Measurements from ENCODE around the gene GSX1. TPM values are rescaled to one million over a fixed set of nuclear protein-coding genes. Genes with fewer than 3 reads are reported as not detected.

The GSX1 gene
- total RNA-seq, 1 donor from 2014 or later, result not detected

DNA sequence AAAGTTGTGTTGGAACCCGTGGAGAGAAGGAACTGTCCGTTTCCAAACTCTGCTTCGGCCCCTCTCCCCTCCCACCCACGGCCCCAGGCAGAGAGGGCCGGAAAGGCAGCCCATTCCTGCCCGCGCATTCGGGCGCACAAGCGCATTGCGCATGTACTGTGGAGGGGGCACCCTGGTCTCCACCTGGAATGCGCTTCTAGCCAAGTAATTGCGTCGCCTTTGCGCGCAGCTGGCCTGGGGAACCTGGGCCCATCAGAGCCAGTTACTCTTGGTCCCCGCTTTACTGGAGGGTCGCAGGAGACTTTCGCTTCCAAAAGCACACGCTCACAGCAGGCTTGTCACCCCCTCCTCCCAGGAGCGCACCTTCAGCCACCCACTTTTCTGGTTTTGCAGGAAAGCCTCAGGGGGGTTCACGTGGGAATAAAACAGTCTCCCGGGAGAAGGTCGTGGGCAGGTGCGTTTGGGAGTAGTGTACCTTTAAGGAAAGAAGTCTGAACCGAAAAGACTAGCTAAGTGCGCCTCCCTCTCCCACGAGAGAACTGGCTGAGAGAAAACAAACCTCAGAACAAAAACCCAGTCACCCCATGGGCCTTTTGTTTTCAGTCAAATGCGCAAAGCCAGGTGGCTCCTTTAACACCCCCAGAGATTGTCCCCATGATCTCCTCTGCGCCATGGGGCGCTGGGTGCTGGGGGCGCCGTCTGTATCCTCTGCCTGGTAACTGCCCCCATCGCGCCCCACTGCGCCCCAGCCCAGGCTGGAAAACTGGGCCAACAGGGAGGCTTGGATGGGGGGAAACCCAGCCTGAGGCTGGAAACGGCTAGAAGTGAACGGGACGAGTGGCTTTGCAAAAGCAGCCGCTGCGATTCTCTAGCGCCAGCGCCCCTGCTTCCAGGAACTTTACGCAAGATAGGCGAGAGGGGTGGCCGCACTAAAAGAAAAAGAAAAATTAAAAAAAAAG is 28.5 kb downstream of the GSX1 start:
- Histone ChIP-seq H3K79me2 (ENCODE audit: insufficient read depth, low read length) (no peaks in the 10 kb centered on the region), H3K9ac (ENCODE audit: low read length) (no peak overlapping the region), H4K20me1 (ENCODE audit: insufficient read depth, low read length) (no peaks in the 10 kb centered on the region), H3K9me3 (ENCODE audit: insufficient read depth, low read depth, low read length) (no peaks in the 10 kb centered on the region), H2AFZ (ENCODE audit: low read depth, low read length) (no peak overlapping the region), H3K4me1 (ENCODE audit: insufficient read depth, low read length) (no peaks in the 10 kb centered on the region), H3K27ac (ENCODE audit: low read depth, low read length) (no peak overlapping the region), H3K4me3 (ENCODE audit: insufficient read depth, low read depth, low read length) (no peak overlapping the region), H3K36me3 (ENCODE audit: insufficient read depth, low read length) (no peaks in the 10 kb centered on the region), H3K4me2 (ENCODE audit: low read length) (no peak overlapping the region), H3K27me3 (ENCODE audit: insufficient read depth, low read length) (peaks cover 57% of the 10 kb centered on the region)
- Mint-ChIP-seq H3K27ac (ENCODE audit: unreplicated experiment) (no peak overlapping the region), H3K27me3 (ENCODE audit: low read depth, unreplicated experiment) (peaks cover 96% of the 10 kb centered on the region), H3K4me1 (ENCODE audit: low read depth, unreplicated experiment) (no peaks in the 10 kb centered on the region), H3K36me3 (ENCODE audit: low read depth, unreplicated experiment) (no peaks in the 10 kb centered on the region), H3K4me3 (ENCODE audit: unreplicated experiment) (no peak overlapping the region), H3K9me3 (ENCODE audit: unreplicated experiment) (no peaks in the 10 kb centered on the region)
- no peak for TF ChIP-seq CTCF (IDR thresholded peaks at IDR 0.05; ENCODE audit: insufficient read depth, low read depth, low read length)
- no peak for TF ChIP-seq EZH2 (IDR thresholded peaks at IDR 0.05; ENCODE audit: insufficient read depth, low read length)
- DNase-seq (ENCODE audit: low read depth) (no peak), FAIRE-seq (no peak)

GRCh38 chr13:27821566-27821965 is 29.3 kb downstream of the GSX1 start:
- no peak overlapping the region for H2AFZ ChIP-seq (ENCODE audit: low read depth, low read length)
- Mint-ChIP-seq H3K27ac (ENCODE audit: unreplicated experiment) (no peak overlapping the region), H3K4me3 (ENCODE audit: unreplicated experiment) (no peak overlapping the region), H3K36me3 (ENCODE audit: low read depth, unreplicated experiment) (no peaks in the 10 kb centered on the region), H3K9me3 (ENCODE audit: unreplicated experiment) (no peaks in the 10 kb centered on the region), H3K4me1 (ENCODE audit: low read depth, unreplicated experiment) (no peaks in the 10 kb centered on the region), H3K27me3 (ENCODE audit: low read depth, unreplicated experiment) (peaks cover 95% of the 10 kb centered on the region)
- DNase-seq (ENCODE audit: low read depth), result no peak
- no peak overlapping the region for H3K4me2 ChIP-seq (ENCODE audit: low read length)
- H3K9ac ChIP-seq (ENCODE audit: low read length), result no peak overlapping the region
- H3K4me3 ChIP-seq (ENCODE audit: insufficient read depth, low read depth, low read length), result no peak overlapping the region
- no peaks in the 10 kb centered on the region for H3K79me2 ChIP-seq (ENCODE audit: insufficient read depth, low read length)
- no peaks in the 10 kb centered on the region for H4K20me1 ChIP-seq (ENCODE audit: insufficient read depth, low read length)
- H3K27me3 ChIP-seq (ENCODE audit: insufficient read depth, low read length), result peaks cover 53% of the 10 kb centered on the region
- no peaks in the 10 kb centered on the region for H3K9me3 ChIP-seq (ENCODE audit: insufficient read depth, low read depth, low read length)
- H3K4me1 ChIP-seq (ENCODE audit: insufficient read depth, low read length), result no peaks in the 10 kb centered on the region
- H3K27ac ChIP-seq (ENCODE audit: low read depth, low read length), result no peak overlapping the region
- FAIRE-seq, result no peak
- H3K36me3 ChIP-seq (ENCODE audit: insufficient read depth, low read length), result no peaks in the 10 kb centered on the region
- no peak for TF ChIP-seq CTCF (IDR thresholded peaks at IDR 0.05; ENCODE audit: insufficient read depth, low read depth, low read length)
- TF ChIP-seq EZH2 (IDR thresholded peaks at IDR 0.05; ENCODE audit: insufficient read depth, low read length), result no peak
